GM19099 (cell line): ENCODE data around the gene ABCA12.

ENCODE experiments used
- POLR2A ChIP-seq: IDR thresholded peaks from 3 replicates; pipeline ENCODE4 v1.6.1; 2011; ENCODE audit warnings: low read depth; ENCODE audit not compliant: insufficient read length; ENCODE audit errors: extremely low read depth

Gene ABCA12

GRCh38 chr2:215022910-215023309, 115.5 kb downstream of the ABCA12 start:
- no peak for TF ChIP-seq POLR2A

GRCh38 chr2:215022418-215022817, 116.0 kb downstream of the ABCA12 start:
- TF ChIP-seq POLR2A: no peak

- no peak for TF ChIP-seq POLR2A
These were observed 118.1 kb downstream of the ABCA12 start for GRCh38 chr2:215020283-215020682.

- TF ChIP-seq POLR2A: no peak
These were observed 118.8 kb downstream of the ABCA12 start for GRCh38 chr2:215019521-215020145.

GRCh38 chr2:215019085-215019484, 119.3 kb downstream of the ABCA12 start:
- TF ChIP-seq POLR2A: no peak

- TF ChIP-seq POLR2A: no peak
These were observed 123.0 kb downstream of the ABCA12 start for GRCh38 chr2:215015421-215015820.

- no peak for TF ChIP-seq POLR2A
These were observed 128.0 kb downstream of the ABCA12 start for GRCh38 chr2:215010390-215010789.

- no peak for TF ChIP-seq POLR2A
These were observed 135.4 kb downstream of the ABCA12 start for GRCh38 chr2:215003001-215003400.

GRCh38 chr2:215002500-215002899, 135.9 kb downstream of the ABCA12 start:
- TF ChIP-seq POLR2A: no peak

GRCh38 chr2:215000721-215001120, 137.7 kb downstream of the ABCA12 start:
- no peak for TF ChIP-seq POLR2A

- no peak for TF ChIP-seq POLR2A
These were observed 142.3 kb downstream of the ABCA12 start for GRCh38 chr2:214995926-214996670.

- no peak for TF ChIP-seq POLR2A
These were observed 143.0 kb downstream of the ABCA12 start for GRCh38 chr2:214995409-214995808.

- no peak for TF ChIP-seq POLR2A
These were observed 145.5 kb downstream of the ABCA12 start for GRCh38 chr2:214992911-214993310.

- no peak for TF ChIP-seq POLR2A
These were observed 149.2 kb downstream of the ABCA12 start for GRCh38 chr2:214989187-214989586.

GRCh38 chr2:214987261-214987660, 151.2 kb downstream of the ABCA12 start:
- no peak for TF ChIP-seq POLR2A

GRCh38 chr2:214985619-214986018, 152.8 kb downstream of the ABCA12 start:
- TF ChIP-seq POLR2A: no peak
